ENCODE results near the gene ADGRL1.
"Not testable (repeated sequence)": the region's sequence is repeated elsewhere in the genome, so short reads cannot be mapped to it uniquely, and the experiment has no call there.

The ADGRL1 gene

DNA sequence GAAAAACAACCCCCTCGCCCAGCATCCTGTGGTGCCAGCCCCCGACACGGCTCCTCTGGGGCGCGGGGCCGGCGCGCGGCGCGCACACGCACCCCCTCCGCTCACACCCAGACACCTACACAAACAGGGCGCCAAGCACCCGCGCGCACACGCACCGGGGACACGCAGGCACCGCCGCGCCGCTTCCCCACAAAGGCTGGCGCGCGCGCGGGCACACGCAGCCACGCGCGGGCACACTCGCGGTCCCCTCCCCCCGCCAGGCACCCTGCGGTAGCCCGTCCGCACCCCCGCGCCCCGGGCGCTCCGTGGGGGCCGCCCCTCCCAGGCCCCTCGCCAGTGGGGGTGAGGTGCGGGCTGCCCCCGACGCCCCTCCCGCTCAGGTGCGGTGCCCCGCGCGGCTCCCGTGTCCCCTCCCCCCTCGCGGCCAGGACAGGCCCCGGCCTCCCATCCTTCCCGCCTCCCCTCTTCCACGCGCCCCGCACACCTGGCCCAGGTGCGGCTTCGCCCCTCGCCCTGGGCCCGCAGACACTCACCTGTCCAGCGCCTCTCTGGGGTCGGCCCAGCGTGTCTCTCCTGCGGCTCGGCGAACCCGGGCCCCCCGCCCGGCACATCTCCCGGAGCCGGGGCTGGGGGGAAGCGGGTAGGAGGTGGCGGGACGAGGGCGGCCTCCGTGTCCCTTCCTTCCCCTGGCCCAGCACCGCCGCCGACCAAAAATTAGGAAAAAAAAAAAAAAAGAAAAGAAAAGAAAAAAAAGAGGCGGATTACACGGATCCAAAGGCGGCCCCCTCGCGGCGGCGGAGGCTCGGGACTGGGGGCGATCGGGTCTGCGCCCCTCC is at the start of gene ADGRL1:
ADGRL1 (minus strand) TSS at position 718 of the 836 bp plus-strand sequence. CDS start 22,567 bp downstream, outside the sequence.
- Histone ChIP-seq H3K27ac (ENCODE audit: low read length) (peak within 1 kb of the TSS; percentile 58), H3K9ac (ENCODE audit: low read length) (peak within 1 kb of the TSS; percentile 81), H3K4me3 (ENCODE audit: low read length) (peak within 1 kb of the TSS; percentile 84)
- H3K4me1 ChIP-seq (ENCODE audit: control insufficient read depth, low read depth, low read length); H3K27me3 ChIP-seq (ENCODE audit: control insufficient read depth, insufficient read depth, low read length); H3K36me3 ChIP-seq (ENCODE audit: control insufficient read depth, low read depth, low read length); H3K9me3 ChIP-seq (ENCODE audit: control insufficient read depth, low read depth, low read length): not testable (repeated sequence)

DNA sequence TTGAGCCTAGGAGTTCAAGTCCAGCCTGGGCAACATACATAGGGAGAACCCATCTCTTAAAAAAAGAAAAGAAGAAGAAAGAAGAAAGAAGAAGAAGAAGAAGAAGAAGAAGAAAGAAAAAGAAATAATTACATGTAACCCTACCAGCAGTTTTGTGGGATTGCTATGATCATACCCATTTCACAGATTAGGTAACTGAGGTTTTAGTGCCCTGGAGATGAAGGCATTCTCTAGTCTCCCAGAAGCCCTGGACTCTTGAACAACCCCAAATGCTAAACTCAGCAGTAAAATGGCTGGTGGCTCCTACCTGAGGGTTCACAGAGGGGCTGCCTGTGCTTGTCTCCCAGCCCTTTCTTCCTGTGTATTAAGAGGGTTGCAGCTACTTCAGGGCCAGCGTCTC is 49.3 kb upstream of the ADGRL1 start:
- not testable (repeated sequence) for H3K27ac ChIP-seq (ENCODE audit: low read length)

DNA sequence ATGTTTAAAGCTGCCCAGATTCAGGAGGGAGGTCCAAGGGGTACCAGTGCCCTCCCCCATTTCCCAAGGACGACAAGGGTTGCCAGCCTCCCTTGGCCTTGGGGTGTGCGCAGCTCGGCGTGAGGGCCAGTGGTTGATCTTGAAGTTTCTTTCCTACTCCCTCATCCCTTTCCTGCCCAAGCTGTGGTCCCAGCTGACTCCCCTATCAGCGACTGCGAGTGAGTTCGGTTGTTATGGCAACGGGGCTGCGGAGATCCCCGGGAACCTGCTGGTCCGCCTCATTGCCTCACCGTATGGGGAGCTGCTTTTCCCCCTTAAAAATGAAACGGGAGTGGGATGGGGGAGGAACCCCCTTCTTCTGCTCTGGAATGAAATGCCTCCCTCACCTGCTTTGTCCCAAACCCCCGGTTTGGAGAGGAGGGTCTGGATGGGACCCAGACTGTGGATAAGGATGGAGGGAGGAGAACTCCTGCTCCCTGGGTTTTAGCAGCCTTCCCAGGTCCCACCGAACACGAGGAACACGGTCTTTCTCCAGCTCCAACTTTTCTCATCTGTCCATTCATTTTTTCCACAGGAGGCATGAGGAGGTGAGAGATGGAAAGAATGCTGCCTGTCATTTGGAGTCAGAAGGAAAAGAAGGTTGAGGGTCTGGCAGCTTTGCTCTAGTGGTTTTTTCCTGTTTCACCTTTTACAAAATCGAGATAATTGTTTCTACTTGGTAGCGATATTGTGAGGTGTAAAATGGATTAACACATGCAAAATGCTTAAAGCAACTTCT is 48.0 kb upstream of the ADGRL1 start:
- H3K27me3 ChIP-seq (ENCODE audit: control insufficient read depth, insufficient read depth, low read length); H3K27ac ChIP-seq (ENCODE audit: low read length); H3K4me1 ChIP-seq (ENCODE audit: control insufficient read depth, low read depth, low read length); H3K36me3 ChIP-seq (ENCODE audit: control insufficient read depth, low read depth, low read length); H3K9me3 ChIP-seq (ENCODE audit: control insufficient read depth, low read depth, low read length); H3K9ac ChIP-seq (ENCODE audit: low read length): not testable (repeated sequence)
- peak overlapping the region; percentile 13 for H3K4me3 ChIP-seq (ENCODE audit: low read length)

More for the DNA sequence above, 49.3 kb upstream of the ADGRL1 start:
- not testable (repeated sequence) for H3K36me3 ChIP-seq (ENCODE audit: control insufficient read depth, low read depth, low read length); H3K9me3 ChIP-seq (ENCODE audit: control insufficient read depth, low read depth, low read length); H3K4me3 ChIP-seq (ENCODE audit: low read length); H3K9ac ChIP-seq (ENCODE audit: low read length); H3K4me1 ChIP-seq (ENCODE audit: control insufficient read depth, low read depth, low read length); H3K27me3 ChIP-seq (ENCODE audit: control insufficient read depth, insufficient read depth, low read length)

DNA sequence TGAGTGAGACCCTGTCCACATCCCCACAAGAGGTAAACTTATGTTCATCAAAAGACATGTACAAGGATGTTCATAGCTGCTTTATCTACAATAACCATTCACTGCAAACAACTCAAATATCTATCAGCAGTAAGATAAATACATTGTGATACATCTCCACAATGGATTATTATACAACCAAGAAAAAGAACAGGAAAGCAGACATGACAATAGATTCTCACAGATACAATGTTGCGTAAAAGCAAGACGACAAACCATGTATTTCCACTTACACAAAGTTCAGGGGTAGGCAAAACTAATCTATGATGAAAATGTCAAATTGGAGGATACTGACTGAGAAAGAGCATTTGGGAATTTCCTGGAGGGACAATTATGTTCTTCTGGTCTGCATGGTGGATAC is 46.2 kb upstream of the ADGRL1 start:
- not testable (repeated sequence) for H3K4me3 ChIP-seq (ENCODE audit: low read length); H3K27me3 ChIP-seq (ENCODE audit: control insufficient read depth, insufficient read depth, low read length); H3K4me1 ChIP-seq (ENCODE audit: control insufficient read depth, low read depth, low read length); H3K36me3 ChIP-seq (ENCODE audit: control insufficient read depth, low read depth, low read length); H3K9me3 ChIP-seq (ENCODE audit: control insufficient read depth, low read depth, low read length); H3K9ac ChIP-seq (ENCODE audit: low read length); H3K27ac ChIP-seq (ENCODE audit: low read length)

DNA sequence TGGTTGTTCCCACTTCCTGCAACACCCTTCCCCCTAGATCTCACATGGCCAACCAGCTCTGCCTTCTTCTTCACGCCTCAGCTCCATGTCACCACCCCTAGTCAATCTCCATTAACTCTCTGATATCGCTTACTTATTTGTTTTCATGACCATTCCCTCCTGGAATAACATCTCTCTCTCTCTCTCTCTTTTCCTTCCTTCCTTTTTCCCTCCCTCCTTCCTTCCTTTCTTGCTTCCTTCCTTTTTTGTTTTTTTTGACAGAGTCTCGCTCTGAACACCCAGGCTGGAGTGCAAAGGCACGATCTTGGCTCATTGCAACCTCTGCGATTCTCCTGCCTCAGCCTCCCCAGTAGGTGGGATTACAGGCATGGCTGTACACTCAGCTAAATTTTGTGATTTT is 44.9 kb upstream of the ADGRL1 start:
- Histone ChIP-seq H3K27me3 (ENCODE audit: control insufficient read depth, insufficient read depth, low read length) (peaks cover 6% of the 10 kb centered on the region), H3K36me3 (ENCODE audit: control insufficient read depth, low read depth, low read length) (no peaks in the 10 kb centered on the region), H3K4me1 (ENCODE audit: control insufficient read depth, low read depth, low read length) (peaks cover 1% of the 10 kb centered on the region), H3K9me3 (ENCODE audit: control insufficient read depth, low read depth, low read length) (no peaks in the 10 kb centered on the region), H3K4me3 (ENCODE audit: low read length) (no peak overlapping the region), H3K27ac (ENCODE audit: low read length) (no peak overlapping the region), H3K9ac (ENCODE audit: low read length) (no peak overlapping the region)

DNA sequence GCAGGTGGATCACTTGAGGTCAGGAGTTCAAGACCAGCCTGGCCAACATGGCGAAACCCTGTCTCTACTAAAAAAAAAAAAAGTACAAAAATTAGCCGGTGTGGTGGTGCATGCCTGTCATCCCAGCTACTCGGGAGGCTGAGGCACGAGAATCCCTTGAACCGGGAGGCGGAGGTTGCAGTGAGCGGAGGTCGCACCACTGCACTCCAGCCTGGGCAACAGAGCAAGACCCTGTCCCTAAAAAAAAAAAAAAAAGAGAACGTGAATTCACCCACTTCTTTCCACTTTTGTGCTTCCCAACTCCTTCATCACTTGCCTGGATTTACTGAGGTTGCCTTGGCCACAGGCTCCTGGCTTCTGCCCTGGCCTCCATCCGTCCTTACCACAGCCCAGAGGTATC is 44.3 kb upstream of the ADGRL1 start:
- not testable (repeated sequence) for H3K4me3 ChIP-seq (ENCODE audit: low read length)

DNA sequence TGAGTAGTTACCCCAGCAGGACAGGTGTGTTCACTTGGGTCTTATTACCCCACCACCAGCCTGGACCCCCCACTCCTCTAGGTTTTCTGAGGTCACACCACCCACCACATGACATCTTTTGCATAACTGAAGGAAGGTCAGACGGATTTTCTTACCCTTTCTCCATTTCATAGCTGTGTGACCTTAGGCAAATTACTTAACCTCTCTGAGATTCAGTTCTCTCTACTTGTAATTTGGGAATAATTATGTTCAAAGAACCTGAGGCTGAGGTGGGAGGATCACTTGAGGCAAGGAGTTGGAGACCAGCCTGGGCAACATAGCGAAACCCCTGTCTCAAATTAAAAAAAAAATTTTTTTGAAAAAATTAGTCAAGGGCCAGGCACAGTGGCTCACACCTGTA is 43.9 kb upstream of the ADGRL1 start:
- not testable (repeated sequence) for H3K9me3 ChIP-seq (ENCODE audit: control insufficient read depth, low read depth, low read length); H3K36me3 ChIP-seq (ENCODE audit: control insufficient read depth, low read depth, low read length); H3K4me1 ChIP-seq (ENCODE audit: control insufficient read depth, low read depth, low read length); H3K27me3 ChIP-seq (ENCODE audit: control insufficient read depth, insufficient read depth, low read length); H3K27ac ChIP-seq (ENCODE audit: low read length)
- peak overlapping the region; percentile 60 for H3K4me3 ChIP-seq (ENCODE audit: low read length)
- H3K9ac ChIP-seq (ENCODE audit: low read length): peak overlapping the region; percentile 73

More for the DNA sequence above, 44.3 kb upstream of the ADGRL1 start:
- not testable (repeated sequence) for H3K9ac ChIP-seq (ENCODE audit: low read length); H3K36me3 ChIP-seq (ENCODE audit: control insufficient read depth, low read depth, low read length); H3K27ac ChIP-seq (ENCODE audit: low read length); H3K27me3 ChIP-seq (ENCODE audit: control insufficient read depth, insufficient read depth, low read length); H3K4me1 ChIP-seq (ENCODE audit: control insufficient read depth, low read depth, low read length); H3K9me3 ChIP-seq (ENCODE audit: control insufficient read depth, low read depth, low read length)

DNA sequence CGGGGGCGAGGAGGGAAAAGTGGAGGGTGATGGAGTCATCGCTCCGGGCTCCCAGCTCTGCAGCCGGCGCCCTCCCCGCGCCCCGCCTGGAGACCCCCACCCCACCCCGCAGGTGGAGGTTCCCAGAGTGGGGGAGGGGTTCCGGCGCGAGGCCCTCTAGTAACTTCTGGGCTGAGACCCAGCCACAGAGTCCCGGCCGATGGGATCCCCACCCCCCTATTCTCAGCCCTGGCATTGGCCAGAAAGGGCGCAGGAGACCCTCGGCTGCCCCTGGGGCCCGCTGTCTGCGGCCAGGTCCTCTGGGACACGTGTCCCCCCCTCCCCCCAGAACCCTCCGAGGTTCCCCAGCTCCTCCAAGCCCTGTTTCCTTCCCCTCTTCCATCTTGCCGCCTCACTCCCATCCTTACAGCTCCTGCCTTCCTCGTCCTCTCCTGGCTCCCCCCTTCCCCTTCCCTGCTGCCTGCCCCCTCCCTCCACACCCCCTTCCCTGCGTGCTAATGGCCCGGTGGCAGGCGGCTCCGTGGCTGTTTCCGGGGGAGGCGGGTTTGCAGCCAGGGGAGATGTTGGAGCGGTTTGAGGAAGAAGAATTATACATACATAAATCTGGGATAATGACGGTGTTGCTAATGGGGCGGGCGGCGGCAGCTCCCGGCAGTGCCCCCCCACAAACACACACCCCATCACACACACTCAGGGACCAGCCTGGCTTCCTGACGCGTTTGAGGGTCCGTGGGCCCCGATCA is 43.2 kb upstream of the ADGRL1 start:
- not testable (repeated sequence) for H3K4me1 ChIP-seq (ENCODE audit: control insufficient read depth, low read depth, low read length); H3K36me3 ChIP-seq (ENCODE audit: control insufficient read depth, low read depth, low read length); H3K9me3 ChIP-seq (ENCODE audit: control insufficient read depth, low read depth, low read length); H3K27me3 ChIP-seq (ENCODE audit: control insufficient read depth, insufficient read depth, low read length)
- H3K4me3 ChIP-seq (ENCODE audit: low read length): peak overlapping the region; percentile 60
- H3K27ac ChIP-seq (ENCODE audit: low read length): peak overlapping the region; percentile 35
- H3K9ac ChIP-seq (ENCODE audit: low read length): peak overlapping the region; percentile 73

DNA sequence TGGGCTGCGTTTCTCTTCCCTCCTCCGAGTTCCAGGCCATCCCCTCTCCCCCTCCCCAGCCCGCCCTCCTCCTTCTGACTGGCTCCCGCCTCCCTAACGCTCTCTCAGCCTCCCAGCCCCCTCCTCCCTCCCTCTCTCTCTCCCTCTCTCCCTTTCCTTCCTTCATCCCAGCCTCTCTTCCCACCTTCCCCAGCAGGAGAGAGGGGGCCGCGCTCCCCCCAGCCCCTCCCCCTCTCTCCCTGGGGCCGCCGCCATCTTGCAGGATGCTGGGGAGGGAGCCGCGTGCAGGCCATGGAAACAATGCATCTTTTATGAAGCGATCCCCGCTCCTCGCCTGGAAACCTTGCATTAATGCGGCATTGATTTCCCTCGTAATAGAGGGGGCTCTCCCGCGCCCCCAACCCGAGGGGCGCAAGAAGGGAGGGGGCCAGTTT is 42.6 kb upstream of the ADGRL1 start:
- Histone ChIP-seq H3K4me1 (ENCODE audit: control insufficient read depth, low read depth, low read length) (no peaks in the 10 kb centered on the region), H3K36me3 (ENCODE audit: control insufficient read depth, low read depth, low read length) (no peaks in the 10 kb centered on the region), H3K4me3 (ENCODE audit: low read length) (peak overlapping the region; percentile 60), H3K9me3 (ENCODE audit: control insufficient read depth, low read depth, low read length) (no peaks in the 10 kb centered on the region), H3K27ac (ENCODE audit: low read length) (peak overlapping the region; percentile 35), H3K9ac (ENCODE audit: low read length) (peak overlapping the region; percentile 73), H3K27me3 (ENCODE audit: control insufficient read depth, insufficient read depth, low read length) (no peaks in the 10 kb centered on the region)

DNA sequence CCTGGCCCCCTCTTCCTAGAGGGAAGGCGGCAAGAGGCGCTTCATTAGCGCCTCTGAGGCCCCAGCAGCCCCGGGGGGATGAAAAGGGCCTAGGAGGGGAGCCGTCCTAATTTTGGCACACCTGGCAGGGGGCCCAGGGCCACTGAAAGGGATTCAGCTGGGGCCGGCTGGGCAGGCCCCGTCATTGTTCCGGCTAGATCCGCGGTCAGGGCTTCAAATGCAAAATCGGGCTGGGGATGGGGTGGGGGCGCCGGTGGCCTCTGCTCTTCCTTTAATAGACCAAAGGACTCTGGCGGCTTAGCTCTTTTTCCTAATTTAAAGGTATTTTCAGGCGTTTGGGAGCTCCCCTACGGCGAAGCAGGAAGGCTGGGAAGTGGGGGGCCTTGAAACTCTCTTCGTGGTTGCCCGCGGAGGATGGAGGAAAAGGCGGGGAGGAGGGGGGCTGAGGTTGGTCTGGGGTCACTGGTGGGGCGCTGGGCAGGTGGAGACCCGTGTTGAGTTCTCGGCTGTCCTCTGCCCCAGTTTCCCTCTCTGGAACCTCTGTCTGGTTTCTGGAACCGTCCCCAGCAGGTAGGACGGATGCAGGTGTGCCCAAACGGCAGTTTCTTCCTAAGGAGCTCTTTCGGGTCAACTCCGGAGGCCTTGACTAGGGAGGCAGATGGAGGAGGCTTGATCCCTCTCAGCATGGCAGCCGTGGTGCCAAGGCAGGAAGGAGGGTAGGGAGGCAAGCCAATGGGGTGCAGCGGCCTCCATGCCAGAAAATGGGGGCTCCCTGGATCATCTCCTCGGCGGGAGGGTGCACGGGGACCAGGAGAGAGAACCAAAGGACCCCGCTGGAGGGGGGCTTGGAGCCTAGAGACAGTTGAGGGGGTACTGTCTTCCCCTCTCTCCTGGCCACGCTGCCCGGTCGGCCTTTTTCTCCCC is 41.8 kb upstream of the ADGRL1 start:
- peak overlapping the region; percentile 75 for H3K27ac ChIP-seq (ENCODE audit: low read length)
- H3K27me3 ChIP-seq (ENCODE audit: control insufficient read depth, insufficient read depth, low read length); H3K9me3 ChIP-seq (ENCODE audit: control insufficient read depth, low read depth, low read length); H3K4me1 ChIP-seq (ENCODE audit: control insufficient read depth, low read depth, low read length); H3K36me3 ChIP-seq (ENCODE audit: control insufficient read depth, low read depth, low read length): not testable (repeated sequence)
- peak overlapping the region; percentile 54 for H3K4me3 ChIP-seq (ENCODE audit: low read length)
- H3K9ac ChIP-seq (ENCODE audit: low read length): peak overlapping the region; percentile 59

DNA sequence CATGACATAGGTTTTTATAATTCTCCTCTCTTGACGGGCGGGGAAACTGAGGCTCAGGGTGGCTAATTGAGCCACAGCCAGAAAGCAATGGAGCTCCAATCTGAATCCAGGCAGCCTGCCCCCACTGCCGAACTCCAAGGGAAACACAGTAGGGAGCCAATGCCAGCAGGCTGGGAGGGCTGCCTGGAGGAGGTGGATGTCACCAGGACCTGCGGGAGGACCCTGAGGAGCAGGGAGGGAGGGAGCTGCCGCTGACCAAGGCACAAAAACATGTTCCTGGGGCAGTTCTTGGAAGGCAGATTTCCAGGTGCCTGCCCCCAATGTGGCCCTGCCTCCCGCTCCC is 41.2 kb upstream of the ADGRL1 start:
- peak overlapping the region; percentile 54 for H3K4me3 ChIP-seq (ENCODE audit: low read length)
- not testable (repeated sequence) for H3K27me3 ChIP-seq (ENCODE audit: control insufficient read depth, insufficient read depth, low read length); H3K4me1 ChIP-seq (ENCODE audit: control insufficient read depth, low read depth, low read length); H3K27ac ChIP-seq (ENCODE audit: low read length); H3K9ac ChIP-seq (ENCODE audit: low read length); H3K9me3 ChIP-seq (ENCODE audit: control insufficient read depth, low read depth, low read length); H3K36me3 ChIP-seq (ENCODE audit: control insufficient read depth, low read depth, low read length)
